NCI-H2029 (cell line): ENCODE results near the gene ANAPC7.
"Not testable (repeated sequence)": the region's sequence is repeated elsewhere in the genome, so short reads cannot be mapped to it uniquely, and the experiment has no call there.

Experiments
- DNase-seq: peaks from one replicate; lab custom pipeline; 2025; lab: John Stamatoyannopoulos, UW

The ANAPC7 gene

DNA sequence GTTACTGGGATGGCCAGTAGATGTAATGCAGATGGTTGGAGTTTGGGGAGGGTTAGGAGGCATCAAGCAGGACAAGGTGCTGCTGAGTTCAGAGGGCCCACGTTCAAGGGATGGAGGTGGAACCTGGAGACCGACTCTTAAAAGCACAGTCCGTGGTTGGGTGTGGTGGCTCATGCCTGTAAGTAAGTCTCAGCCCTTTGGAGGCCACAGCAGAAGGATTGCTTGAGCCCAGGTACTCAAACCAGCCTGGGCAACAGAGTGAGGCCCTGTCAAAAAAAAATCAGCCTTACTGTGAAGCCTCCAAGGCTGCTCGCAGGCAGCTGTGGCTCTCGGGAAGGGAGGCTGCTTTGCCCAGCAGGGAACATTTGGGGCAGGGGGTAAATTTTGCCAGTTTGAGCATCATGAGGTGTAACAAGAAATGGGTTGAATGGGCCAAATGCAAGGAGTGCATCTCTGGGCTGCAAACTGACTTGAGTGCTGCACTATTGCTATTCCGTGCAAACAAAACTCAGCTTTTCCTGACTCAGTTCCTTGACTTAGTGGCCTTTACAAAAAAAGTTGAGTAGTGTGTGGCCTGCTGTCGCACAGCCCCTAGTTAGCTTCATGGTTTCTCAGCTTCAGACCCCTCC, 55.0 kb downstream of the ANAPC7 start:
- no peak for DNase-seq

DNA sequence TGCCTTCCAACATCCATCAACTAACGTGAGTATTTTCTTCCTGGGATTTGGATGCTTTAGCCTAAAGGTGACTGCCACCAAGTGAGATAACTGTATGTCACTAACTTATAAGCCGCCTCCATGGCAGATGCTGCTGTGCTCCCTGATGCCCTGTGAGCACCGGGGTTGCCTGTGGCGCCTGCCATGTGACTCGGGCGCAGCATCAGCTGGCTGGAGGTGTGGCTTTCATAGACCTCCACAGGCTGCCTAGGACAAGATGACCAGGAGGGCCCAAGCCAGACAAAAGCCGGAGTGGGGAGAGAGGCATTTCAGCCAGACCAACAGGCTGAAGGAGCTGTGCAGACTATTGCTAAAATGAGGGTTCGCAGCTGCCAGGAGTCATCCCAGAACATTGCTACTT, 55.7 kb downstream of the ANAPC7 start:
- no peak for DNase-seq

DNA sequence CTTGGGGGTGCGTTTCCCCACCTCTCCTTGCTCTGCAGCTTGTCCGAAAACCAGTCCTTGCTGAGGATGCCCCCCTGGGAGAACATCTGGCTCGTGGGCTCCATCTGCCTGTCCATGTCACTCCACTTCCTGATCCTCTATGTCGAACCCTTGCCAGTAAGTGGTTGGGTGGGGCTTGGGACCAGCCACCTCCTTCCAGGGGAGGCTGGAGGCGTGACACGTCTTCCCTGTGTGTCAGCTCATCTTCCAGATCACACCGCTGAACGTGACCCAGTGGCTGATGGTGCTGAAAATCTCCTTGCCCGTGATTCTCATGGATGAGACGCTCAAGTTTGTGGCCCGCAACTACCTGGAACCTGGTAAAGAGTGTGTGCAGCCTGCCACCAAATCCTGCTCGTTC, 57.5 kb downstream of the ANAPC7 start:
- DNase-seq, result no peak

DNA sequence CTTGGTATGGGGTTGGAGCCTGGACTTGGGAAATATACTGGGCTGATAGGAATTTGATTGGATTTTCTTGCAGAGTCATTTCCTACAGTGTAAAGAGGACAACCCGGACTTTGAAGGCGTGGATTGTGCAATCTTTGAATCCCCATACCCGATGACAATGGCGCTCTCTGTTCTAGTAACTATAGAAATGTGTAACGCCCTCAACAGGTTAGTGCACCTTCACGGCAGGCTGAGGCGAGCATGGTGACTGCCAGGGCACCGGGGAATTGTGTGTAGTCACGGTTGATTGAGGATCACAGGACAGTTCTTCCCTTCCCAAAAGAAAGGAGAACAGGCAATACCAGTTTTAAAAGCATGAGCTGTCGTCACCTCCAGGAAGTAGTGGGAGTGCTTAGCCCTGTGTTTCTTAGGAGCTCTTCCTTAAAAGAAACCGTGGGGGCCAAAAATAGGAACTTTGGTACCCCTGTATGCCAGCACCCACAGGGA, 58.3 kb downstream of the ANAPC7 start:
- no peak for DNase-seq

DNA sequence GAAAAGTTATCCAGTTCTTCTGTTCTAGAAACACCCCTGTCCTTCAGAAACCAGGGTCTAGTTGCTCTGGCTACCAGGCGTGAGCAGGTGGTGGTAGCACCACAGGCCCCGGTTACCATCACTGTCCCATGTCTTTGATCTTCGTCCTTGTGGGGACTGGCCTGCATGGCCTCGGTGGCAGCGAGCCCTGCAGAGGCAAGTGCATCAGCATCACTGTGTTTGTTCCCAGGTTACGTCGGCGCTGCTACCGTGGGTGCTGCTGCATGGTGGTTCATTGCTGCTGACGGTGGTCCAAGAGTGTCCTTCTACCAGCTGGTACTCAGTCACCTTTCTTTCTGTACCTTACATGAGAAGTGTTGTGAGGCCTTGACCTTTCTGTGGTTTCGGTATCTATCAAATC, 58.9 kb downstream of the ANAPC7 start:
- no peak for DNase-seq

DNA sequence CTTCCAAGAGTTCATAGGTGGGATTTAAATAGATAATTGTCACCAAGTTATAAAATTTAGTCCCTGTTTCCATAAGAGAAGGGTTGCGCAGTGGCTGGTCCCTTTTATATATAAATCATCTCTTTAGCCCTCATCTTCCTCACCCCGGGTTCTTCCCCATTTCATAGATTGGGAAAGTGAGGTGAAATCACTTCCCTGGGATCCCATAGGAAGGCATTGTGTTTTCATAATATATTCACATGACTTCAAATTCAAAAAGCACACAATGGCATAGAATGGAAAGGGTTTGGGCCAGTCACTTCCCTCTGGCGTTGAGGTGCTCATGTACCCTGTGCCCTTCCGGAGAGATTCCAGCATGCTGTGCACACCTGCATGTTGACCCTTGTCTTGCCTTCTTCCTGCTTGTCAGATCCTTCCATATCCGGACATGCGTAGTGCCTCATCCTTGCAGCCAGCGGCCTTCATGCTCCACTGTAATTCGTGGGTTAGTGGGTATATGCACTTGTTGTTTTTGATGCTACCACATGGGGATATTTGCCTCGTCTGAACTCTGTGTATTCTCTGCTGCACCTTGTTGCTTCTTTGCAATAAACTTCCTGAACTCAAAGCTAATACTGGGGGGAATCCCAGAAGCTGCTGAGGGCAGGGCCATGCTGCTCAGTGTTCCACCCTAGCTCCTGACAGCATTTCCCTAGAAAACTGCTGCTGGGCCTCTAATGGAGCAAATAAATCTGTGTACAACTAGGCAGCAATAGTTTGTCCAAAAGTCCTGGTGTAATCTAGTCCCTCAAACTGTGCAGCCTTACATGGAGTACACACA, 59.6 kb downstream of the ANAPC7 start:
- DNase-seq, result no peak

DNA sequence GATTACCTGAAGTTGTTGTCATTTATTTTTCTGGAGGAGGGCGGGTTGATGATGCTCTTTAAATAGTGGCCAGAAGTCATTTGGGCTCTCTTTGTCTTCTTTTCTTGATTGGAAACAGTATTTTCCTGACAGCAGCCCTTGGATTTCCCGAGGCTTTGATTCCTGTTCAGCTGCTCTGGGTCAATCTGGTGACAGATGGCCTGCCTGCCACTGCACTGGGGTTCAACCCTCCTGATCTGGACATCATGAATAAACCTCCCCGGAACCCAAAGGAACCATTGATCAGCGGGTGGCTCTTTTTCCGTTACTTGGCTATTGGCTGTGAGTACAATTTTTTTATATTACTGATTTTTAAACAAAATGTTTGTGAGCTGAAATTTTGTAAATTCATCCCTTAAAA, 60.4 kb downstream of the ANAPC7 start:
- DNase-seq, result no peak

DNA sequence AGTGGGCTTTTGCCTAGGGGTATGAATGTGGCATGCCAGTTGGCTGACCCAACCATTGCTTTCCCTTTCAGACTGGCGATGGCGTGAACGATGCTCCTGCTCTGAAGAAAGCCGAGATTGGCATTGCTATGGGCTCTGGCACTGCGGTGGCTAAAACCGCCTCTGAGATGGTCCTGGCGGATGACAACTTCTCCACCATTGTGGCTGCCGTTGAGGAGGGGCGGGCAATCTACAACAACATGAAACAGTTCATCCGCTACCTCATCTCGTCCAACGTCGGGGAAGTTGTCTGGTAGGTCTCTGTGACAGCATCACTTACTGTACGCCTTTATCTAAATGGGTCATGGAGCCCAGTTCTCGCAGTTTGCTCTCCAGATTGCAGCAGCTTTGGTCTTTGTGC, 61.4 kb downstream of the ANAPC7 start:
- DNase-seq, result no peak

DNA sequence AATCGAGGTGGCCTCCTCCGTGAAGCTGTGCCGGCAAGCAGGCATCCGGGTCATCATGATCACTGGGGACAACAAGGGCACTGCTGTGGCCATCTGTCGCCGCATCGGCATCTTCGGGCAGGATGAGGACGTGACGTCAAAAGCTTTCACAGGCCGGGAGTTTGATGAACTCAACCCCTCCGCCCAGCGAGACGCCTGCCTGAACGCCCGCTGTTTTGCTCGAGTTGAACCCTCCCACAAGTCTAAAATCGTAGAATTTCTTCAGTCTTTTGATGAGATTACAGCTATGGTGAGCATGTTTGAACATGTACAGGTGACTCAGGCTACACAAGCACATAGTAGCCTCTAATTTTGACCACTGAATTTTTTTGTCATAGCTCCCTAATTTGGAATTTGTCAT, 62.8 kb downstream of the ANAPC7 start:
- no peak for DNase-seq

DNA sequence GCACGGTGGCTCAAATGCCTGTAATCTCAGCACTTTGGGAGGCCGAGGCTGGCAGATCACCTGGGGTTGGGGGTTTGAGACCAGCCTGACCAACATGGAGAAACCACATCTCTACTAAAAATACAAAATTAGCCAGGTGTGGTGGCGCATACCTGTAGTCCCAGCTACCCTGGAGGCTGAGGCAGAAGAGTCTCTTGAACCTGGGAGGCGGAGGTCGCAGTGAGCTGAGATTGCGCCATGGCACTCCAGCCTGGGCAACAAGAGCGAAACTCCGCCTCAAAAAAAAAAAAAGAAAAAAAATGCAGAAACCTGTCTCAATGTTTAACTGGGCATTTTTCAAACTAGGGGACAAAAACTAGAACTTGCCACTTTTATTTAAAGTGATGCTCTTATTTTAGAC, 63.2 kb downstream of the ANAPC7 start:
- not testable (repeated sequence) for DNase-seq

DNA sequence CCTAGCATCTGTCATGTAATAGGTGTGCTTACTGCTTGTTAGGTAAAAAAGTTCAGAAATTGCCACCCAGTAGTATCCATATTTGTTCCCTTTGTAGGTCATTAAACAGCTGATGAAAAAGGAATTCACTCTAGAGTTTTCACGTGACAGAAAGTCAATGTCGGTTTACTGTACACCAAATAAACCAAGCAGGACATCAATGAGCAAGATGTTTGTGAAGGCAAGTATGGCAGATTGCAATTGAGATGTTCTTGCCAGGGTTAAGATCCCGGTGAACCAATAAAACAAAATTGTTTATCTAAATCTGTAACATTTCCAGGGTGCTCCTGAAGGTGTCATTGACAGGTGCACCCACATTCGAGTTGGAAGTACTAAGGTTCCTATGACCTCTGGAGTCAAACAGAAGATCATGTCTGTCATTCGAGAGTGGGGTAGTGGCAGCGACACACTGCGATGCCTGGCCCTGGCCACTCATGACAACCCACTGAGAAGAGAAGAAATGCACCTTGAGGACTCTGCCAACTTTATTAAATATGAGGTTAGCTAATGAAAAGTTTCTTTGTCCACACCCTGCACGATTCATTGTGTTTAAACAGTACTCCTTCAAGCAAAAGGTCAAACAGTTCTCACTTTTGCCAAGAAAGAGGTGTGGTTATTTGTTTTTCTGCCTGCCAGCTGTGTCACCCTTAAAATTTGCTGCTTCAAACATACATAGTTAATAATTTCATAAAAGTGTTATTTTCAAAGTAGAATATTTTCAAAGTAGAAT, 64.1 kb downstream of the ANAPC7 start:
- no peak for DNase-seq

DNA sequence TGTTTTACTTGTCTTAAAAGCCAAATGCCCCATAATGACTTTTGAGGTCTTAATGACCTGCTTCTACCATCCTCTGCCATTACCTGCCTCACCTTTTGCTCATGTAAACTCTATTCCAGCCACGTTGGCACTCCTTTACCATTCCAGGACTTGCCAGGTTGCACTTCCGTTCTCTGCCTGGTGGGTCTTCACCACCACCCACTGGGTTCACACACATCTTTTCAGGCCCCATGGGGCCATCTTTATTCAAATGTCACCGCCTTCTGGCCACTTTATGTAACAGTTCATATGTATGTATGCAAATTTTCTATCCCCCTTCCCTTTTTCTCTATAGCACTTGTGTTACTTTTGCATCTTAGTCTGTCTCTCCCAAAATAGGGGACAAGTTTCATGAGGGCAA, 64.8 kb downstream of the ANAPC7 start:
- no peak for DNase-seq

DNA sequence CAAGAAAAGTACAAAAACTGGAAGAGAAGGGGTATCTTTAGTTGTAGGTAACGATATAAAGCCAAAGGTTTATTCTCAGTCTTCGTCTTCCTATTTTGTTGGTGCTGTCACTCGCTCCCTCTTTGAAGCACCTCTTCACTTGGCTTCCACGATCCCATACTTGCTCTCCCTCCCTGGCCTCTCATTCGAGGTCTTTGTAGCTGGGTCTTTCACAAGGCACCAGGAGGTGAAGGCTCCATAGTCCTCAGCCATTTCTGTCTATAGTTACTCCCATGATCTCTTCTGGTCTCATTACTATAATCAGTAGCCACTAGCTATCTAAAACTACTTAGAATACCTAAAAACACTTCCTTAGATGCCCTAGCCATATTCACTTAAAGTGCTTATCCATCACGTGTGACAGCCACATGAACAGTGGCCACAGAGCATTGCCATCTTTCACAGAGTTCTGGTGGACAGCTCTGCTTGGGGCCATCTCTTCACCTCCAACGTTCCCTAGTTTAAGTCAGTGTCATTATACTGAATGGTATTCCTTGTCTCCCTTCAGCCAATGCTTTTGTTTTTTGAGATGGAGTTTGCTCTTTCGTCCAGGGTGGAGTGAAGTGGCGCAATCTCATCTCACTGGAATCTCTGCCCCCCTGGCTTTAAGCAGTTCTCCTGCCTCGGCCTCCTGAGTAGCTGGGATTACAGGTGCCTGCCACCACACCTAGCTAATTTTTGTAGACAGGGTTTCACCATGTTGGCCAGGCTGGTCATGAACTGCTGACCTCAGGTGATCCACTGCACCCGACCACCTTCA, 65.4 kb downstream of the ANAPC7 start:
- no peak for DNase-seq

DNA sequence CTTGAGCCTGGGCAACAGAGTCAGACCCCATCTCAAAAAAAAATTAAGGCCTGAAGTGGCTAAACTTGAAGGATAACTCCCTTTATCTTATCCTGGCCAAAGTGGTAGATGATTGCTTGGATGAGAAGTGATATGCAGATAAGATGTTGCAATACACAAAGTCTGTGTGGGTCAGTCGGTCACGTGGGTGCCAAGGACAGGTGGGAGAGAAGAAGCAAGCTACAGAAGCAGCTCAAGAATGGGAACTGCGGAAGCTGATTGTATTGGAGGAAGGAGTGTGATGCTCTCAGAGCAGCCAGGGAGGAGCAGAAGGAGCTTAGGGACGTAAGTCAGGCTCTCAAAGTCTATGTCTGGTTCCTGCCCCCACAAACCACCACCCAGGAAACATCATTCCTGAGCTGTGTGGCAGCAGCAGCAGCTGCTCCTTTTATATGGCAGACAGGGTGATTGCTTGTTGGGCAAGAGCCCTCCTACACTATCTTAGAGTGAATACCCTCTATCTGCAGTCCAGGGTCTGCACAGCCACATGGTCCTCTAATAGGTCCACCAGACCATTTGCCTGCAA, 67.9 kb downstream of the ANAPC7 start:
- DNase-seq, result no peak

DNA sequence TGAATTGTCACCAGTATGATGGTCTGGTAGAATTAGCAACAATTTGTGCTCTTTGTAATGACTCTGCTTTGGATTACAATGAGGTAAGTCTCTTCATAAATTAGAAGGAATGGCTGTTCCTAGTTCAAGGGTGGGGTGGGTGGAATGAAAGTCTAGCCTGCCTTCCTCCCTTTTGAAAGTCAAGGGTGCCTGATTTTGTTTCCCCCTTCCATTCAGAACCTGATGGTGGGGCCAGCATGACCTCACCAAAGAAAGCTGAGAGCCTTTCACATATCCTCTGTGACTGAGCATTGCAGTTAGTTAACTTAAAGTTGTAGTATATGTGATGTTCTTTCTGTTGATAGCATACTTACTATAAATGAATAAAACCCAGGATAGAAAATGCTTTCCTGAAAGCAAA, 70.3 kb downstream of the ANAPC7 start:
- no peak for DNase-seq

DNA sequence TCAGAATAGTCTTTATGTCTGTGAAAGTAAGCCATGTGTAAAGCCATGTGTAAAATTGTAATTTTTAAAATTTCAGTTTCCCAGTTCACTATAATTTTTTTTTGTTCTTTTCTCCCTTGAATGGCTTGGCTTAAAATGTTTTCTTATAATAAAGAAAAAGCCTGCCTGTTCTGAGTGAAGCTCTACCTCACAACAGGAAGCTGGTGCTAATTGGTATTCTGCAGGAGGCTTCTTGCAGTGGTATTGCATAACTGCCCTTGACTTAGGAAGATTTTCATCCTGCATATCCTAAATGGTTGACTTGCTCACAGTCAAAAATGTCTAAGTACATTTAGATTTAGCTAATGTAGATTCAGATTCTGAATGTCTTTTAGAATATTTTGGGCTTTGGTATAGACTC, 73.0 kb downstream of the ANAPC7 start:
- no peak for DNase-seq

DNA sequence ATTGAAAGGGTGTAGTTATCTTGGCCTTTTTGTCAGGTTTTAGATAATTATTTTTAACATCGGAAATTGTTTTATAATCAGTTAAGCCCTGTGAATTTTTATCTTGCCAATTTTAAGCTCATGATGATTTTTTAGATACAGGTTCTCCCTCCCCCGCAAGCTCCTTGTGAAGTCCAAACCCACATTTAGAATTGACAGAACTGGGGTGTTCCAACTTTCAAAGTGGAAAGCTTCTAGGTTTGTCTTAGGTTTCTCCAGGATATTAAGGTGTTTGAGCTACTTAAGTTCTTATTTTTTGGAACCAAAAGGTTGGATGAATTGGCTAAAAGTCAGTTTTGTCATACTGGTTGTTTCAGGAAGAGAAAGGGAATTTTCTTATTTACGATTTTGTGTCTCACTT, 73.4 kb downstream of the ANAPC7 start:
- DNase-seq, result no peak

DNA sequence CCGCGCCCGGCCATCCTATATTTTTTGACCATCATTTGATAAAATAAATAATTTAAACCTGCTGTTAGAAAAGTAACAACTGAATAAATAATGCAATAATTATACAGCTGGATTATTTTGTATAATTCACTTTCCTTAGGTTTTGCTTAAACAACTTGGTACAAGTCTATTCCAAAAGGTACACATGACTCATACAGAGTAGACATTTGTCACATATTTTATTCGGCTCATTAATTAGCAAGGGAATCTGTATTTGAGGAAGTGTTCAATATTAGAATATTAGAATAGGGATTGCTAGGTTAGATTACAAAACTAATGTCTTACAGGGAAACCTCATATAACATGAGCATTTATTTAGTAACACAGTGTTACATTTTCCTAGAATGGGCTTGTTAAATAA, 73.8 kb downstream of the ANAPC7 start:
- DNase-seq, result no peak
